ENCODE results near the gene MAPK14.

MAPK14 gene

GRCh38 chr6:36145495-36145894 is 117.9 kb downstream of the MAPK14 start:
- Histone ChIP-seq H3K27ac (ENCODE audit: low read depth, low read length) (no peak overlapping the region), H3K36me3 (ENCODE audit: control insufficient read depth, low read length) (no peaks in the 10 kb centered on the region; the same call in 1 of the 2 replicates), H3K9me2 (replicated peaks; ENCODE audit: control insufficient read depth, low read length) (no peaks in the 10 kb centered on the region), H4K20me1 (ENCODE audit: control insufficient read depth, insufficient read depth, low read depth, low read length) (no peaks in the 10 kb centered on the region), H3K4me3 (ENCODE audit: low read length) (no peak overlapping the region), H3K4me1 (ENCODE audit: control insufficient read depth, low read length) (peaks cover 6% of the 10 kb centered on the region), H3K4me2 (ENCODE audit: low read length) (no peak overlapping the region), H3K79me2 (ENCODE audit: control insufficient read depth, low read length) (no peaks in the 10 kb centered on the region), H3K9me3 (ENCODE audit: control insufficient read depth, insufficient read depth, low read length) (peaks cover 4% of the 10 kb centered on the region; the same call in 1 of the 2 replicates), H3F3A (ENCODE audit: control insufficient read depth, insufficient read depth) (no peaks in the 10 kb centered on the region), H3K27me3 (ENCODE audit: control insufficient read depth, low read length) (no peaks in the 10 kb centered on the region)
- no peak for TF ChIP-seq CTCF (IDR thresholded peaks at IDR 0.05; ENCODE audit: low read depth, low read length, poor library complexity, severe bottlenecking)
- no peak for TF ChIP-seq EZH2phosphoT487 (IDR thresholded peaks at IDR 0.05; ENCODE audit: borderline replicate concordance, low read length)

GRCh38 chr6:36147294-36147693 is 119.7 kb downstream of the MAPK14 start:
- Histone ChIP-seq H4K20me1 (ENCODE audit: control insufficient read depth, insufficient read depth, low read depth, low read length) (no peaks in the 10 kb centered on the region), H3K79me2 (ENCODE audit: control insufficient read depth, low read length) (no peaks in the 10 kb centered on the region), H3K4me1 (ENCODE audit: control insufficient read depth, low read length) (peaks cover 6% of the 10 kb centered on the region), H3K27me3 (ENCODE audit: control insufficient read depth, low read length) (no peaks in the 10 kb centered on the region), H3K4me3 (ENCODE audit: low read length) (no peak overlapping the region), H3K9me2 (replicated peaks; ENCODE audit: control insufficient read depth, low read length) (no peaks in the 10 kb centered on the region), H3F3A (ENCODE audit: control insufficient read depth, insufficient read depth) (no peaks in the 10 kb centered on the region), H3K36me3 (ENCODE audit: control insufficient read depth, low read length) (no peaks in the 10 kb centered on the region), H3K4me2 (ENCODE audit: low read length) (no peak overlapping the region), H3K27ac (ENCODE audit: low read depth, low read length) (no peak overlapping the region), H3K9me3 (ENCODE audit: control insufficient read depth, insufficient read depth, low read length) (peaks cover 4% of the 10 kb centered on the region; the same call in 1 of the 2 replicates)
- TF ChIP-seq EZH2phosphoT487 (IDR thresholded peaks at IDR 0.05; ENCODE audit: borderline replicate concordance, low read length) = no peak
- TF ChIP-seq CTCF (IDR thresholded peaks at IDR 0.05; ENCODE audit: low read depth, low read length, poor library complexity, severe bottlenecking) = no peak

- Histone ChIP-seq H3K9me3 (ENCODE audit: control insufficient read depth, insufficient read depth, low read length) (peaks cover 4% of the 10 kb centered on the region; the same call in 1 of the 2 replicates), H3K27ac (ENCODE audit: low read depth, low read length) (no peak overlapping the region), H3K79me2 (ENCODE audit: control insufficient read depth, low read length) (no peaks in the 10 kb centered on the region), H4K20me1 (ENCODE audit: control insufficient read depth, insufficient read depth, low read depth, low read length) (no peaks in the 10 kb centered on the region), H3K4me1 (ENCODE audit: control insufficient read depth, low read length) (peaks cover 6% of the 10 kb centered on the region), H3K27me3 (ENCODE audit: control insufficient read depth, low read length) (no peaks in the 10 kb centered on the region), H3F3A (ENCODE audit: control insufficient read depth, insufficient read depth) (no peaks in the 10 kb centered on the region), H3K9me2 (replicated peaks; ENCODE audit: control insufficient read depth, low read length) (no peaks in the 10 kb centered on the region), H3K4me2 (ENCODE audit: low read length) (no peak overlapping the region), H3K4me3 (ENCODE audit: low read length) (no peak overlapping the region), H3K36me3 (ENCODE audit: control insufficient read depth, low read length) (no peaks in the 10 kb centered on the region)
- TF ChIP-seq CTCF (IDR thresholded peaks at IDR 0.05; ENCODE audit: low read depth, low read length, poor library complexity, severe bottlenecking) = no peak
- no peak for TF ChIP-seq EZH2phosphoT487 (IDR thresholded peaks at IDR 0.05; ENCODE audit: borderline replicate concordance, low read length)
These were observed 121.9 kb downstream of the MAPK14 start for GRCh38 chr6:36149476-36149875.
